NCI-H1048 (cell line): ENCODE results near the gene DIP2B.
"Not testable (repeated sequence)": the region's sequence is repeated elsewhere in the genome, so short reads cannot be mapped to it uniquely, and the experiment has no call there.

Experiments
- DNase-seq: peaks from one replicate; lab custom pipeline; 2025; lab: John Stamatoyannopoulos, UW

Gene DIP2B

GRCh38 chr12:50679612-50680011 lies 174.8 kb downstream of the DIP2B start:
- no peak for DNase-seq

GRCh38 chr12:50681064-50681463 lies 176.3 kb downstream of the DIP2B start:
- DNase-seq: not testable (repeated sequence)

- DNase-seq: no peak
Measured at GRCh38 chr12:50685641-50686040, 180.9 kb downstream of the DIP2B start.

GRCh38 chr12:50686406-50686805 lies 181.6 kb downstream of the DIP2B start:
- DNase-seq: no peak

GRCh38 chr12:50686976-50687375 lies 182.2 kb downstream of the DIP2B start:
- no peak for DNase-seq

- DNase-seq: no peak
Measured at GRCh38 chr12:50689437-50689836, 184.7 kb downstream of the DIP2B start.

- no peak for DNase-seq
Measured at GRCh38 chr12:50690925-50691324, 186.1 kb downstream of the DIP2B start.

GRCh38 chr12:50695961-50696360 lies 191.2 kb downstream of the DIP2B start:
- no peak for DNase-seq

GRCh38 chr12:50696931-50697330 lies 192.1 kb downstream of the DIP2B start:
- DNase-seq: no peak

- DNase-seq: no peak
Measured at GRCh38 chr12:50699154-50699553, 194.4 kb downstream of the DIP2B start.

- DNase-seq: no peak
Measured at GRCh38 chr12:50699940-50700339, 195.2 kb downstream of the DIP2B start.

GRCh38 chr12:50706606-50707005 lies 201.8 kb downstream of the DIP2B start:
- no peak for DNase-seq

- no peak for DNase-seq
Measured at GRCh38 chr12:50707396-50707795, 202.6 kb downstream of the DIP2B start.

- no peak for DNase-seq
Measured at GRCh38 chr12:50708631-50709030, 203.8 kb downstream of the DIP2B start.

GRCh38 chr12:50711121-50711520 lies 206.3 kb downstream of the DIP2B start:
- DNase-seq: no peak

GRCh38 chr12:50715174-50715573 lies 210.4 kb downstream of the DIP2B start:
- DNase-seq: no peak

GRCh38 chr12:50718760-50719159 lies 214.0 kb downstream of the DIP2B start:
- no peak for DNase-seq

GRCh38 chr12:50720085-50720484 lies 215.3 kb downstream of the DIP2B start:
- no peak for DNase-seq

GRCh38 chr12:50720501-50720900 lies 215.7 kb downstream of the DIP2B start:
- no peak for DNase-seq

- no peak for DNase-seq
Measured at GRCh38 chr12:50723865-50724264, 219.1 kb downstream of the DIP2B start.

- no peak for DNase-seq
Measured at GRCh38 chr12:50725011-50725942, 220.5 kb downstream of the DIP2B start.

- DNase-seq: no peak
Measured at GRCh38 chr12:50727466-50727865, 222.7 kb downstream of the DIP2B start.

- no peak for DNase-seq
Measured at GRCh38 chr12:50728417-50728816, 223.6 kb downstream of the DIP2B start.

GRCh38 chr12:50728841-50729240 lies 224.1 kb downstream of the DIP2B start:
- no peak for DNase-seq
